ENCODE data around the gene ZNF236.

DNA sequence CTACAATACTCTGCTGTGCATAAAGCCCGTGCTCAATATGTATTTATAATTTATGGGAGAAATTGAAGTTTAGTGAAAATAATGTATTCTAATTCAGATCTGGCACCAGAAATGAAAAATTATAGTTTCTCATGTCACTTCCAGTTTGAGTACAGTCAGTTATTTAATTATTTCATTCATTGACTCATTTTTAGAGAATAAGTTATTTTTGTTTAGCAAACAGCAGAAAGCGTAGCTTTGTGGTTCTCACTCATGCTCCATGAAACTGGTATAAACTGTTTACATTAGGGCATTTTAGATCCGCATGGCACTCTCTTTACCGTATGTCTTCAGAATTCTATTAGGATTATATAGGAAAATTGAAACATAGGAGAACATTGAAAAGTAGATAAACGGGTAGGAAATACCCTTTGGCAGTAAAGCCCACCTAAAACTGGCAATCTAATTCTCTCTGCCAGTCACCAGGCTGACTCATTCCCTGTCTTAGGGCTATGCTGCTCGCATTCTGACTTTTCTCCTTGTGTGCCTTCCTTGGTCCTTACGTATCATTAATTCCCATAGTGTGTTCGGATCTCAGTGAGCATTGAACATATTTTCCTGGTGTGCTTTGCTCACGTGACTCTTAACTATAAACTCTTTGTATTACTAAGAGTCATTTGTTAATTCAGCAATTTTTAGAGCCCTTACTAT is 106.0 kb downstream of the ZNF236 start:
- TF ChIP-seq ZBTB20 (CRISPR knock-in tag; IDR thresholded peaks at IDR 0.05; ENCODE audit: borderline replicate concordance, low read depth): no peak
- TF ChIP-seq KAT8 (CRISPR knock-in tag; IDR thresholded peaks at IDR 0.05): no peak
